HG03342 (cell line): ENCODE data around the gene SFPQ.
"Not testable (repeated sequence)": the region's sequence is repeated elsewhere in the genome, so short reads cannot be mapped to it uniquely, and the experiment has no call there.

ENCODE experiments used
- ATAC-seq: cut with Tn5 transposase; IDR thresholded peaks from one replicate; pipeline ENCODE4 v1.9.1; 2021; ENCODE audit warnings: mild to moderate bottlenecking, moderate library complexity; ENCODE audit not compliant: unreplicated experiment

Gene SFPQ

GRCh38 chr1:35192853-35193664 lies at the start of gene SFPQ:
TSS of gene SFPQ (minus strand) at chr1:35193145. CDS start at chr1:35193049, 96 bp downstream.
- ATAC-seq = peak; percentile 85

GRCh38 chr1:35236772-35237171 lies 43.8 kb upstream of the SFPQ start:
- ATAC-seq = not testable (repeated sequence)

GRCh38 chr1:35231287-35231686 lies 38.3 kb upstream of the SFPQ start:
- no peak for ATAC-seq

- ATAC-seq = no peak
Measured at GRCh38 chr1:35229587-35230360, 36.8 kb upstream of the SFPQ start.

GRCh38 chr1:35226546-35226945 lies 33.6 kb upstream of the SFPQ start:
- no peak for ATAC-seq

- no peak for ATAC-seq
Measured at GRCh38 chr1:35223084-35223630, 30.2 kb upstream of the SFPQ start.

GRCh38 chr1:35222322-35223083 lies 29.6 kb upstream of the SFPQ start:
- ATAC-seq = no peak

- ATAC-seq = no peak
Measured at GRCh38 chr1:35220976-35221375, 28.0 kb upstream of the SFPQ start.

- no peak for ATAC-seq
Measured at GRCh38 chr1:35215346-35215745, 22.4 kb upstream of the SFPQ start.

GRCh38 chr1:35211120-35211414 lies 18.1 kb upstream of the SFPQ start:
- ATAC-seq = no peak

GRCh38 chr1:35210321-35211119 lies 17.6 kb upstream of the SFPQ start:
- no peak for ATAC-seq

GRCh38 chr1:35203295-35203694 lies 10.3 kb upstream of the SFPQ start:
- ATAC-seq = no peak

- peak; percentile 75 for ATAC-seq
Measured at GRCh38 chr1:35202048-35202719, 9.2 kb upstream of the SFPQ start.

GRCh38 chr1:35201631-35202030 lies 8.7 kb upstream of the SFPQ start:
- no peak for ATAC-seq

- peak; percentile 36 for ATAC-seq
Measured at GRCh38 chr1:35192056-35192852, 691 bp downstream of the SFPQ start.

GRCh38 chr1:35191429-35192055 lies 1.4 kb downstream of the SFPQ start:
- no peak for ATAC-seq

GRCh38 chr1:35190784-35191183 lies 2.2 kb downstream of the SFPQ start:
- no peak for ATAC-seq

GRCh38 chr1:35188578-35189392 lies 4.2 kb downstream of the SFPQ start:
- no peak for ATAC-seq
